Keratinocyte (primary cell): ENCODE measurements around the gene TBL2. TPM values are rescaled to one million over a fixed set of nuclear protein-coding genes. Genes with fewer than 3 reads are reported as not detected.

ENCODE experiments used
- DNase-seq: peaks from one replicate; pipeline ENCODE4 v3.0.0-alpha.2; 2011; ENCODE audit warnings: low read depth, missing footprints, low spot score
- FAIRE-seq: peaks from 2 replicates; lab custom pipeline; 2011; peaks lifted over from hg19 to GRCh38; lab: Jason Lieb, UNC
- H2AFZ ChIP-seq: 2 replicates; pipeline ENCODE4 v1.6.0; 2012; ENCODE audit warnings: low read length, control low read depth, inconsistent platforms; ENCODE audit not compliant: control insufficient read depth
- H3K27ac ChIP-seq: 2 replicates; pipeline ENCODE4 v1.5.1; 2011; ENCODE audit warnings: low read length; ENCODE audit not compliant: control insufficient read depth, insufficient read depth
- H3K27me3 ChIP-seq: 3 replicates; pipeline ENCODE4 v1.6.0; 2011; ENCODE audit warnings: low read length; ENCODE audit not compliant: control insufficient read depth, insufficient read depth; ENCODE audit errors: extremely low read depth
- H3K36me3 ChIP-seq, 2 experiments: 2 replicates in 1 of 2; 3 replicates in 1 of 2; pipeline ENCODE4 v1.5.1; 2011; ENCODE audit warnings: low read length in 2 of 2, mild to moderate bottlenecking in 1 of 2; ENCODE audit not compliant: control insufficient read depth in 2 of 2, insufficient read depth in 2 of 2; ENCODE audit errors: extremely low read depth in 1 of 2
- H3K4me1 ChIP-seq: 3 replicates; pipeline ENCODE4 v1.5.1; 2011; ENCODE audit warnings: low read length; ENCODE audit not compliant: control insufficient read depth, insufficient read depth; ENCODE audit errors: extremely low read depth
- H3K4me2 ChIP-seq: 3 replicates; pipeline ENCODE4 v1.6.0; 2011; ENCODE audit warnings: low read depth, low read length; ENCODE audit not compliant: control insufficient read depth, insufficient read depth; ENCODE audit errors: extremely low read depth
- H3K4me3 ChIP-seq, 3 experiments: fragments of 200-600 bp in 1 of 3; sonication (generic) in 1 of 3; 2 replicates in 2 of 3; 3 replicates in 1 of 3; pipeline ENCODE4 v1.5.1; 2011 to 2016; ENCODE audit warnings: low read length in 3 of 3, mild to moderate bottlenecking in 3 of 3, control low read depth in 2 of 3, inconsistent platforms in 1 of 3, low read depth in 1 of 3, mixed read lengths in 1 of 3, mixed run types in 1 of 3, moderate library complexity in 1 of 3; ENCODE audit not compliant: control insufficient read depth in 2 of 3, insufficient read depth in 2 of 3; ENCODE audit errors: extremely low read depth in 1 of 3
- H3K79me2 ChIP-seq: 2 replicates; pipeline ENCODE4 v1.6.0; 2012; ENCODE audit warnings: low read length; ENCODE audit not compliant: control insufficient read depth, insufficient read depth
- H3K9ac ChIP-seq: 3 replicates; pipeline ENCODE4 v1.6.0; 2011; ENCODE audit warnings: low read length; ENCODE audit not compliant: control insufficient read depth, insufficient read depth; ENCODE audit errors: extremely low read depth
- H3K9me1 ChIP-seq: 3 replicates; pipeline ENCODE4 v1.6.0; 2011; ENCODE audit warnings: low read length; ENCODE audit not compliant: control insufficient read depth, insufficient read depth; ENCODE audit errors: extremely low read depth
- H3K9me3 ChIP-seq: 2 replicates; pipeline ENCODE4 v1.5.1; 2012; ENCODE audit warnings: low read depth, low read length; ENCODE audit not compliant: control insufficient read depth
- H4K20me1 ChIP-seq: 3 replicates; pipeline ENCODE4 v1.6.0; 2011; ENCODE audit warnings: low read length; ENCODE audit not compliant: control insufficient read depth, insufficient read depth; ENCODE audit errors: extremely low read depth
- EZH2 ChIP-seq: IDR thresholded peaks from one replicate; pipeline ENCODE4 v1.6.1; 2012; ENCODE audit warnings: inconsistent platforms, mild to moderate bottlenecking, low read length, moderate library complexity
- dilution Hi-C: fragments of 300-500 bp; cut with MboI; formaldehyde crosslinking; loops from one replicate; pipeline ENCODE4 v1.7.0; 2020; ENCODE audit warnings: low sequenced_read_pairs; ENCODE audit not compliant: extremely low pct_ligation_motif_present
- polyA plus RNA-seq, 5 experiments: library from polyadenylated mRNA; depleted of rRNA in 3 of 5; stranded (reverse) in 3 of 5; stranded (forward) in 1 of 5; unstranded in 1 of 5; fragments of >200 nt; gene quantifications; 1 replicate in 1 of 5; 2 replicates in 3 of 5; 3 replicates in 1 of 5; pipeline versions ENCODE4 v1.2.1 to v1.2.3, GENCODE V29; 2011 to 2012; ENCODE audit warnings: missing spikeins in 2 of 5, low read depth in 1 of 5, low replicate concordance in 1 of 5
- TF ChIP-seq, protein P1 (sequence below), 3 experiments: IDR thresholded peaks in 1 of 3; conservative IDR thresholded peaks in 1 of 3; optimal IDR thresholded peaks in 1 of 3; 2 replicates in 2 of 3; 3 replicates in 1 of 3; pipeline versions ENCODE3 to v1.5.1; 2011; ENCODE audit warnings: low read length in 3 of 3, mild to moderate bottlenecking in 3 of 3, moderate library complexity in 2 of 3, control low read depth in 1 of 3, inconsistent platforms in 1 of 3; ENCODE audit not compliant: insufficient read depth in 2 of 3; ENCODE audit errors: extremely low read depth in 1 of 3

Gene TBL2
- polyA plus RNA-seq, 1 donor (not counting 4 experiments of a cell fraction or from before 2014, with no cell fraction given), result 29.4 TPM

DNA sequence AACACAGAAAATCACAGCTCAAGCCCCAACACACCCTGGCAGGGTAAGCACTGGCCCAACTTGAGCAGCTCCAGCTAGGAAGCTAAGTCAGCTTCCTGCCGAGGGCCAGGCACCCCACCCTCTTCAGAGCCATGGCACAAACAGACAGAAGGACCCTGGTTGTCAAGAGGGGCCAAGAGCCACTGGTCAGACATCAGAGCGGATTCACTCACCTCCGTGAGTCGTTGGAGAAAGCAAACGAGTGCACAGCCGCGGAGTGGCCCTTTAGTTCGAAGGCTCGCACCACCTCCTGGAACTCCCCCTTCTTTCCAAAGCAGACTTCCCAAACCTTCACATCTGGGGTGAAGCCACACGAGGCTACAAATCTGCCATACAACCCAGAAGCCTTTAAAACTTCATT is 7.4 kb downstream of the TBL2 start:
- H4K20me1 ChIP-seq, result peaks cover 2% of the 10 kb centered on the region
- no peak overlapping the region for H2AFZ ChIP-seq

DNA sequence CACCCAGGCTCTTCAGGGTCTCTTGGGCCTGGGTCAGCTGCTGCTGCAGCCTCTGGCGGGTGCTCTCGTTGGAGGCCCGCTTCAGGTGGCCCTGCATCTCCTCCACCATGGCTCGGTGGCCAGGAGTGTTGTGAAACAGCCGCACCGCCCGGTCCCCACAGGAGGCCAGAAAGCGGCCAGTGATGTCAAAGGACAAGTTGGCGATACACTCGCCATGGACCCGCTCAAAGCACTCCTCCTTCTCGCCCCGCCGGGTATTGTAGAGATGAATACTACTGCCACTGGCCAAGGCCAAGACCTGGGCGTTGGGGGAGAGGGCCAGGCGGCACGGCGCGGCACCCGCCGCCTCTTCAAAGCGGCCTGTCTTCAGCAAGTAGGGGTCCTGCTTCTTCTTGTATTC is 7.9 kb downstream of the TBL2 start:
- Histone ChIP-seq H2AFZ (no peak overlapping the region), H3K9ac (no peak overlapping the region), H4K20me1 (peaks cover 2% of the 10 kb centered on the region), H3K79me2 (peaks cover 8% of the 10 kb centered on the region), H3K9me1 (peaks cover 2% of the 10 kb centered on the region), H3K27me3 (no peaks in the 10 kb centered on the region), H3K4me3 (no peak overlapping the region), H3K4me1 (no peaks in the 10 kb centered on the region), H3K36me3 (peaks cover 31 to 35% of the 10 kb centered on the region in 2 experiments), H3K4me2 (no peak overlapping the region), H3K9me3 (no peaks in the 10 kb centered on the region), H3K27ac (no peak overlapping the region)
- no peak for TF ChIP-seq EZH2
- TF ChIP-seq, protein P1, sequence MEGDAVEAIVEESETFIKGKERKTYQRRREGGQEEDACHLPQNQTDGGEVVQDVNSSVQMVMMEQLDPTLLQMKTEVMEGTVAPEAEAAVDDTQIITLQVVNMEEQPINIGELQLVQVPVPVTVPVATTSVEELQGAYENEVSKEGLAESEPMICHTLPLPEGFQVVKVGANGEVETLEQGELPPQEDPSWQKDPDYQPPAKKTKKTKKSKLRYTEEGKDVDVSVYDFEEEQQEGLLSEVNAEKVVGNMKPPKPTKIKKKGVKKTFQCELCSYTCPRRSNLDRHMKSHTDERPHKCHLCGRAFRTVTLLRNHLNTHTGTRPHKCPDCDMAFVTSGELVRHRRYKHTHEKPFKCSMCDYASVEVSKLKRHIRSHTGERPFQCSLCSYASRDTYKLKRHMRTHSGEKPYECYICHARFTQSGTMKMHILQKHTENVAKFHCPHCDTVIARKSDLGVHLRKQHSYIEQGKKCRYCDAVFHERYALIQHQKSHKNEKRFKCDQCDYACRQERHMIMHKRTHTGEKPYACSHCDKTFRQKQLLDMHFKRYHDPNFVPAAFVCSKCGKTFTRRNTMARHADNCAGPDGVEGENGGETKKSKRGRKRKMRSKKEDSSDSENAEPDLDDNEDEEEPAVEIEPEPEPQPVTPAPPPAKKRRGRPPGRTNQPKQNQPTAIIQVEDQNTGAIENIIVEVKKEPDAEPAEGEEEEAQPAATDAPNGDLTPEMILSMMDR (optimal IDR thresholded peaks at IDR 0.05 in 1 of 3, IDR thresholded peaks at IDR 0.05 in 1 of 3, conservative IDR thresholded peaks at IDR 0.05 in 1 of 3; ENCODE audit: extremely low read depth in 1 of 3, insufficient read depth in 2 of 3, low read length in 3 of 3), result no peak
- DNase-seq, result no peak
- no peak for FAIRE-seq
- dilution Hi-C loops, result no loop called here

More for the DNA sequence above, 7.4 kb downstream of the TBL2 start:
- H3K27ac ChIP-seq, result no peak overlapping the region
- H3K79me2 ChIP-seq, result peaks cover 11% of the 10 kb centered on the region
- DNase-seq, result no peak
- no peak overlapping the region for H3K4me3 ChIP-seq
- H3K9ac ChIP-seq, result no peak overlapping the region
- dilution Hi-C loops, result no loop called here
- H3K9me3 ChIP-seq, result no peaks in the 10 kb centered on the region
- no peak for FAIRE-seq
- no peak for TF ChIP-seq EZH2
- TF ChIP-seq, protein P1 (optimal IDR thresholded peaks at IDR 0.05 in 1 of 3, IDR thresholded peaks at IDR 0.05 in 1 of 3, conservative IDR thresholded peaks at IDR 0.05 in 1 of 3; ENCODE audit: extremely low read depth in 1 of 3, insufficient read depth in 2 of 3, low read length in 3 of 3), result no peak
- H3K4me2 ChIP-seq, result no peak overlapping the region
- peaks cover 31 to 35% of the 10 kb centered on the region in 2 experiments for H3K36me3 ChIP-seq
- no peaks in the 10 kb centered on the region for H3K27me3 ChIP-seq
- H3K9me1 ChIP-seq, result peaks cover 2% of the 10 kb centered on the region
- no peaks in the 10 kb centered on the region for H3K4me1 ChIP-seq
